Psoas muscle (tissue), 8 donors: ENCODE data around the gene FBXO9. TPM values are rescaled to one million over a fixed set of nuclear protein-coding genes. Genes with fewer than 3 reads are reported as not detected.

Experiments
- ATAC-seq, 4 donors: fragments of 200-7000 bp; cut with Tn5 transposase; one replicate each; pipeline ENCODE4 v1.9.1; 2020; ENCODE audit warnings: moderate library complexity in 3 of 4, mild to moderate bottlenecking in 2 of 4
- DNase-seq, 2 donors: peaks; one replicate each; pipeline ENCODE4 v3.0.0-alpha.2; 2020
- H3K27ac ChIP-seq: fragments of 200-600 bp; one replicate; pipeline ENCODE4 v1.8.0; 2022
- H3K27me3 ChIP-seq, 3 donors: fragments of 200-600 bp in 1 of 3; one replicate each; pipeline versions ENCODE4 v1.6.1 to v1.8.0; 2013 to 2022; ENCODE audit warnings: low read length in 2 of 3, mild to moderate bottlenecking in 2 of 3, moderate library complexity in 1 of 3; ENCODE audit not compliant: insufficient read depth in 3 of 3
- H3K36me3 ChIP-seq, 2 donors: fragments of 200-600 bp in 1 of 2; one replicate each; pipeline versions ENCODE4 v1.6.1 to v1.8.0; 2013 to 2022; ENCODE audit warnings: low read depth in 1 of 2, mild to moderate bottlenecking in 1 of 2, moderate library complexity in 1 of 2; ENCODE audit not compliant: insufficient read depth in 1 of 2
- H3K4me1 ChIP-seq: fragments of 200-600 bp; one replicate; pipeline ENCODE4 v1.8.0; 2022
- H3K4me3 ChIP-seq: fragments of 200-600 bp; one replicate; pipeline ENCODE4 v1.8.0; 2022; ENCODE audit warnings: mild to moderate bottlenecking
- H3K9me3 ChIP-seq: fragments of 200-600 bp; one replicate; pipeline ENCODE4 v1.8.0; 2022
- CTCF ChIP-seq: fragments of 200-600 bp; IDR thresholded peaks from one replicate; pipeline ENCODE4 v1.8.0; 2022; ENCODE audit warnings: antibody characterized with exemption
- WGBS, 3 donors: extraction: QIAGEN DNeasy Blood & Tissue Kit; methylation state at CpG; one replicate each; pipeline versions ENCODE4 v1.1.6 to v1.1.7; 2013; 5-methylcytosine and 5-hydroxymethylcytosine counted together
- intact Hi-C, 2 donors: fragments of 100-400 bp; cut with DNase I; formaldehyde crosslinking; loops; one replicate each; pipeline versions ENCODE4 v1.11.0 to v1.14.2; 2022
- polyA plus RNA-seq, 3 donors: library from polyadenylated mRNA; stranded (reverse); fragments of 200-250 nt; gene quantifications; one replicate each; pipeline ENCODE4 v1.2.3, GENCODE V29; 2013
- total RNA-seq, 4 donors: library from RNA; stranded (reverse); fragmentation: NEBNext Ultra II Directional in 2 of 4; extraction: Animal tissue kit (Norgen Biotek cat#: 25700) in 2 of 4; gene quantifications; one replicate each; pipeline versions ENCODE4 v1.2.1 to v1.2.4, GENCODE V29; 2021 to 2023
- donor health status: healthy with polysubstance abuse.
- donor health status: DM: no; HTN: no; CAD: no; lungs with moderate emphysema.
- donor health status: Bipolar disorder and iron deficiency.
- donor health status: healthy.
- donor health status: DM: yes; HTN: yes; CAD: no.
- donor health status: DM: no; HTN: no; CAD: no.
- donor health status: DM: no; HTN: no; CAD: no.
- donor health status: DM: yes; HTN: yes; CAD: no.

The FBXO9 gene
- total and polyA plus RNA-seq, 7 donors = 23.2 to 74.2 (median 44.3) TPM

GRCh38 chr6:53124131-53124800 is 59.1 kb downstream of the FBXO9 start:
- no peak for TF ChIP-seq CTCF
- Histone ChIP-seq H3K27ac (no peak overlapping the region), H3K9me3 (no peaks in the 10 kb centered on the region), H3K4me3 (no peak overlapping the region), H3K36me3 (no peaks in the 10 kb centered on the region), H3K4me1 (no peaks in the 10 kb centered on the region), H3K27me3 (peaks cover 0 to 15% (median 0%) of the 10 kb centered on the region in 3 donors)
- ATAC-seq = no peak
- 93 to 96% (median 93%) methylated on average over 10 of the region's 10 CpGs for WGBS, 3 donors
- no peak for DNase-seq
- intact Hi-C loops = no loop called here

GRCh38 chr6:53125276-53125675 is 60.1 kb downstream of the FBXO9 start:
- no peak for ATAC-seq
- intact Hi-C loops = no loop called here
- TF ChIP-seq CTCF = no peak

GRCh38 chr6:53128842-53129241 is 63.6 kb downstream of the FBXO9 start:
- Histone ChIP-seq H3K9me3 (no peaks in the 10 kb centered on the region), H3K36me3 (no peaks in the 10 kb centered on the region), H3K4me1 (no peaks in the 10 kb centered on the region), H3K27me3 (peaks cover 0 to 15% (median 0%) of the 10 kb centered on the region in 3 donors), H3K4me3 (no peak overlapping the region), H3K27ac (no peak overlapping the region)
- no peak for ATAC-seq
- DNase-seq = no peak
- TF ChIP-seq CTCF = no peak
- 88 to 91% (median 89%) methylated on average over 5 of the region's 5 CpGs for WGBS, 3 donors
- intact Hi-C loops = no loop called here

More at GRCh38 chr6:53125276-53125675, 60.1 kb downstream of the FBXO9 start:
- Histone ChIP-seq H3K27ac (no peak overlapping the region), H3K36me3 (no peaks in the 10 kb centered on the region), H3K4me1 (no peaks in the 10 kb centered on the region), H3K27me3 (peaks cover 0 to 15% (median 0%) of the 10 kb centered on the region in 3 donors), H3K4me3 (no peak overlapping the region), H3K9me3 (no peaks in the 10 kb centered on the region)
- WGBS, 3 donors = 77 to 89% (median 81%) methylated on average over 4 of the region's 4 CpGs
- DNase-seq = no peak

- intact Hi-C loops = no loop called here
- DNase-seq (no peak), ATAC-seq (no peak)
- Histone ChIP-seq H3K27ac (no peak overlapping the region), H3K36me3 (no peaks in the 10 kb centered on the region), H3K4me3 (no peak overlapping the region), H3K4me1 (no peaks in the 10 kb centered on the region), H3K9me3 (no peaks in the 10 kb centered on the region), H3K27me3 (peaks cover 0 to 14% (median 0%) of the 10 kb centered on the region in 3 donors)
- WGBS, 3 donors = 38 to 46% (median 44%) methylated on average over 6 of the region's 6 CpGs
- no peak for TF ChIP-seq CTCF
These were observed 65.5 kb downstream of the FBXO9 start for GRCh38 chr6:53130569-53131290.
